SK-N-SH treated with all-trans-retinoic acid at 6 μM for 48 hours (cell line): ENCODE measurements around the gene PTGDR2.

Source experiments
- ATAC-seq: fragments of 200-7000 bp; cut with Tn5 transposase; 3 replicates; pipeline ENCODE4 v1.9.1; 2020; ENCODE audit warnings: mild to moderate bottlenecking, moderate library complexity
- ARNTL ChIP-seq: fragments of 450-650 bp; formaldehyde crosslinking; IDR thresholded peaks from 2 replicates; pipeline ENCODE4 v1.5.0; 2020; ENCODE audit warnings: low read depth, mild to moderate bottlenecking, moderate library complexity, borderline replicate concordance
- BACH2 ChIP-seq: fragments of 250-450 bp; sonication (Bioruptor Pico); IDR thresholded peaks from 2 replicates; pipeline ENCODE4 v1.9.0; 2021; ENCODE audit warnings: mild to moderate bottlenecking, borderline replicate concordance
- CREB5 ChIP-seq: fragments of 250-450 bp; sonication (Bioruptor Pico); IDR thresholded peaks from 2 replicates; pipeline ENCODE4 v1.5.1; 2020; ENCODE audit warnings: low read depth, mild to moderate bottlenecking, moderate library complexity
- CSRNP3 ChIP-seq: fragments of 250-450 bp; sonication (Bioruptor Pico); IDR thresholded peaks from 2 replicates; pipeline ENCODE4 v1.5.1; 2021; ENCODE audit warnings: mild to moderate bottlenecking, moderate library complexity
- ESRRG ChIP-seq: fragments of 250-450 bp; sonication (Bioruptor Pico); IDR thresholded peaks from 2 replicates; pipeline ENCODE4 v1.6.1; 2021; ENCODE audit warnings: mild to moderate bottlenecking
- GLIS3 ChIP-seq: fragments of 250-450 bp; sonication (Bioruptor Pico); IDR thresholded peaks from 2 replicates; pipeline ENCODE4 v1.5.0; 2020; ENCODE audit warnings: mild to moderate bottlenecking, moderate library complexity
- ISL1 ChIP-seq: fragments of 250-450 bp; sonication (Bioruptor Pico); IDR thresholded peaks from 2 replicates; pipeline ENCODE4 v2.1.2; 2022; ENCODE audit warnings: mild to moderate bottlenecking, moderate library complexity
- OSR1 ChIP-seq: fragments of 250-450 bp; sonication (Bioruptor Pico); IDR thresholded peaks from 2 replicates; pipeline ENCODE4 v1.8.0; 2022; ENCODE audit warnings: moderate library complexity, mild to moderate bottlenecking, inconsistent platforms
- PATZ1 ChIP-seq: fragments of 250-450 bp; sonication (Bioruptor Pico); IDR thresholded peaks from 2 replicates; pipeline ENCODE4 v1.8.0; 2020; ENCODE audit warnings: mild to moderate bottlenecking, moderate library complexity, borderline replicate concordance
- POU6F1 ChIP-seq: fragments of 250-450 bp; sonication (Bioruptor Pico); IDR thresholded peaks from 2 replicates; pipeline ENCODE4 v1.8.0; 2021; ENCODE audit warnings: low read depth, mild to moderate bottlenecking, moderate library complexity, borderline replicate concordance
- PPARA ChIP-seq: fragments of 250-450 bp; sonication (Bioruptor Pico); IDR thresholded peaks from 2 replicates; pipeline ENCODE4 v1.5.0; 2020; ENCODE audit warnings: mild to moderate bottlenecking, borderline replicate concordance
- RARB ChIP-seq: fragments of 250-450 bp; sonication (Bioruptor Pico); IDR thresholded peaks from 2 replicates; pipeline ENCODE4 v1.8.0; 2021; ENCODE audit warnings: mild to moderate bottlenecking, moderate library complexity
- SNAI2 ChIP-seq: fragments of 250-450 bp; sonication (Bioruptor Pico); IDR thresholded peaks from 2 replicates; pipeline ENCODE4 v1.5.0; 2020; ENCODE audit warnings: mild to moderate bottlenecking, moderate library complexity
- TCF4 ChIP-seq: fragments of 250-450 bp; sonication (Bioruptor Pico); IDR thresholded peaks from 2 replicates; pipeline ENCODE4 v1.8.0; 2021; ENCODE audit warnings: mild to moderate bottlenecking, moderate library complexity, borderline replicate concordance
- TOX ChIP-seq: fragments of 250-450 bp; sonication (Bioruptor Pico); IDR thresholded peaks from 2 replicates; pipeline ENCODE4 v1.8.0; 2021; ENCODE audit warnings: mild to moderate bottlenecking, moderate library complexity, borderline replicate concordance
- TSHZ2 ChIP-seq: fragments of 250-450 bp; sonication (Bioruptor Pico); IDR thresholded peaks from 2 replicates; pipeline ENCODE4 v1.5.0; 2020; ENCODE audit warnings: mild to moderate bottlenecking, moderate library complexity
- ZFP3 ChIP-seq: fragments of 250-450 bp; sonication (Bioruptor Pico); IDR thresholded peaks from 2 replicates; pipeline ENCODE4 v1.5.0; 2020; ENCODE audit warnings: mild to moderate bottlenecking, moderate library complexity
- ZFP30 ChIP-seq: fragments of 450-650 bp; formaldehyde crosslinking; IDR thresholded peaks from 2 replicates; pipeline ENCODE4 v1.5.0; 2022; ENCODE audit warnings: mild to moderate bottlenecking, moderate library complexity
- ZNF70 ChIP-seq: fragments of 450-650 bp; formaldehyde crosslinking; IDR thresholded peaks from 2 replicates; pipeline ENCODE4 v1.5.0; 2020; ENCODE audit warnings: mild to moderate bottlenecking, moderate library complexity
- ZNF8 ChIP-seq: fragments of 450-650 bp; formaldehyde crosslinking; IDR thresholded peaks from 2 replicates; pipeline ENCODE4 v1.5.0; 2020; ENCODE audit warnings: mild to moderate bottlenecking, moderate library complexity

PTGDR2 gene

GRCh38 chr11:60867871-60868681 is 12.3 kb upstream of the PTGDR2 start:
- no peak for ATAC-seq
- TF ChIP-seq ISL1 (CRISPR knock-in tag), result no peak
- no peak for TF ChIP-seq ARNTL (CRISPR knock-in tag)
- no peak for TF ChIP-seq OSR1
- no peak for TF ChIP-seq TSHZ2 (CRISPR knock-in tag)
- TF ChIP-seq TCF4 (CRISPR knock-in tag), result no peak
- TF ChIP-seq ZNF8, result no peak
- no peak for TF ChIP-seq CREB5 (CRISPR knock-in tag)
- no peak for TF ChIP-seq BACH2 (CRISPR knock-in tag)
- no peak for TF ChIP-seq ZNF70 (CRISPR knock-in tag)
- no peak for TF ChIP-seq POU6F1 (CRISPR knock-in tag)
- no peak for TF ChIP-seq RARB (CRISPR knock-in tag)
- no peak for TF ChIP-seq GLIS3 (CRISPR knock-in tag)
- no peak for TF ChIP-seq CSRNP3
- no peak for TF ChIP-seq ZFP30 (CRISPR knock-in tag)
- TF ChIP-seq SNAI2 (CRISPR knock-in tag), result no peak
- TF ChIP-seq, all 23 proteins: peak for 0

GRCh38 chr11:60866911-60867870 is 11.4 kb upstream of the PTGDR2 start, which contains the start of gene ZP1:
Gene ZP1, plus strand, starts transcription at chr11:60867542. Its CDS starts 20 bp downstream, at chr11:60867562.
- ATAC-seq, result no peak
- TF ChIP-seq OSR1 (no peak), PATZ1 (CRISPR knock-in tag) (no peak), TOX (CRISPR knock-in tag) (no peak), PPARA (CRISPR knock-in tag) (no peak), ESRRG (no peak), ARNTL (CRISPR knock-in tag) (no peak), ZFP3 (CRISPR knock-in tag) (no peak), BACH2 (CRISPR knock-in tag) (no peak), POU6F1 (CRISPR knock-in tag) (no peak), RARB (CRISPR knock-in tag) (no peak)
